ENCODE data around the gene SYPL2.
A peak's percentile ranks its signal among the peaks of the same experiment; 100 is the strongest.
"Not testable (repeated sequence)": the region's sequence is repeated elsewhere in the genome, so short reads cannot be mapped to it uniquely, and the experiment has no call there.

SYPL2 gene

DNA sequence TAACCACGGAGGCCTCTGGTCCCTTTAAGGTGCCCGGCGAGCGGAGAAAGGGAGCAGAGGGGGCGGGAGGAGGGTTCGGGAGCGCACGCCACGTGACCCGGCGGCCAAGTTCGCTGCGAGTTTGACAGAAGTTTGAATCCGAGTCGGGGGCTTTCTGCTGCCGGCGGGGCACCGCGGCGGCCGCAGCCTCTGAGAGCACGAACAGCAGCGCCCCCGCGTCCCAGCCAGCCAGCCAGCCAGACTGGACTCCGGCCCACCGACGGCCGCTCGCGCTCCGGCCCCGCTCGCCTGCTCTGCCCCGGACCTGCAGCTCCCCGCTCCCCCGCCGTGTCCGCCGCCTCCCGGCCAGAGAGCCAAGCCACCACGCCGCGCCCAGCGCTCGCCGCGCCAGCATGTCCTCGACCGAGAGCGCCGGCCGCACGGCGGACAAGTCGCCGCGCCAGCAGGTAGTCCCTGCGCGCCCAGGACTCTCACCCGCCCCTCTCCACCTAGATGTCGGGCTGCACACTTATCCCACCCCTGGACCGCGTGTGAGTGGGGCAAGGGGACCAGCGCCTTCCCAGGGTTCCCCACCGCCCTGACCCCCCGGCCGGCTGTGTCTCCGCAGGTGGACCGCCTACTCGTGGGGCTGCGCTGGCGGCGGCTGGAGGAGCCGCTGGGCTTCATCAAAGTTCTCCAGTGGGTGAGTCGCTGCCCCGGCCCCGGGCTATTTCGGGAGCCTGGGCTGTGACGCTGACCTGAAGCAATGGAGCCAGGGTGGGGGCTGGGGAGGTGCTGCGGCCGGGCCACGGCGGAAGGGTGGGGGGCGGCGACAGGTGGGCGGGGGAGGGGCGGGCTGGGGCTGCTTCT is at the start of gene SYPL2:
SYPL2 (plus strand) TSS at position 95 of the 849 bp plus-strand sequence; CDS start at position 393, 298 bp downstream.
- no peak for DNase-seq (ENCODE audit: low read depth in 2 of 2)

DNA sequence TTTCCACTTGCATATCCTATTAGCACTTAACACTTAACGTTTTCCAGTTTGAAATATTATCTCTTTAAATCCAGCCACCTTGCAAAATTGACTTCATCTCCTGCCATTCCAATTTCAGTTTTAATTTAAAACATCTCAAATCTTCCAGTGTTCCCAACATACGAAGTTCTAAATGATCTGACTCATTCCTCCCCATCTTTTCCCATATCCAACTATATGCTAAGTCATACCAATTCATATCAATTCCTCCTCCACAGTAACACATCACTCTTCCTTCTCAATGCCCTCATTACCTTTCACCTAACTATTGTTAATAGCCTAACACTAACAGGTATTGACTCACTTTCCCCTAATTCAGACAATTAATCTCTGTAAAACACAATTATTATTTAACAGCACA is 42.8 kb upstream of the SYPL2 start:
- DNase-seq (ENCODE audit: low read depth in 2 of 2): no peak

DNA sequence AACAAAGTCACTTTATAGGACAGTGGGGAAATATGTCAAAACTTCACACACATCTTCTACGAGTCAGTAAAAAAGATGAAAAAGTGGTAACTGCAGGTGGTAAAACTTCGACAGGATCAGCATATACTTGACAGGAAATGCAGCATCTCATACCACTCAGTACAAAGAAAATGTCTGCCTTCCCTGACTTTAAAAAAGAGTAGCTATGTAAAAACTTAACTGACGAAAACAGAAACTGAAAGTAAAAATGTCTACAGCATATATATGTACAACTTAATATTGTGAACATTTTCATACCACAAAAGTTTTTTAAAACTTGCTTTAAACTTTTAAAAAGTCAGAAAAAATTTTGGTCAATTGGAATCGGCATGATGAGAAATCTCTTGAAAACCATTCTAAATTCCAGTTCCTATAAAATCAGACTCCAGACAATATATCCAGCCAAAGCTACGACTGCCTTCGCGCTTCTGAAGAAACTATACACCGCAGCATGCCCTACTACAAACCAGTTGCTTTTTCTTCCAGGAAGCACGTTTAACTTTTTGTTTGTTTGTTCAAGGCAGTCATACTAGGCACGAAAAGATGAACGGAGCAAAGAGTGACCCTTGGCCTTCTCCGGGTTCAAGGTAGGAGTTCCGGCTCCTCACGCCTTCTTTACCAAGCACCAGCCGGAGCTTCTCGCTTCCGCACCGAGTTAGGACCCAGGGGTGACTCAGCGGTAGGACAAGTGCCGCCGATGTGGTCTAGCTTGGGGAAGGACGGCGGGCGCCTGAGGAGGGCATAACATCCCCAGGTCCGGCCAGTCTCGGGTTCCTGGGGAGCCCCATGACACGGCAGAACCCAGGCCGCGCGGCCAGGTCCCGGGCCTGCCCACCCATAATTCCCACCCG is 40.7 kb upstream of the SYPL2 start:
- DNase-seq (ENCODE audit: low read depth in 2 of 2): peak in 1 of 2 experiments; percentile 43

DNA sequence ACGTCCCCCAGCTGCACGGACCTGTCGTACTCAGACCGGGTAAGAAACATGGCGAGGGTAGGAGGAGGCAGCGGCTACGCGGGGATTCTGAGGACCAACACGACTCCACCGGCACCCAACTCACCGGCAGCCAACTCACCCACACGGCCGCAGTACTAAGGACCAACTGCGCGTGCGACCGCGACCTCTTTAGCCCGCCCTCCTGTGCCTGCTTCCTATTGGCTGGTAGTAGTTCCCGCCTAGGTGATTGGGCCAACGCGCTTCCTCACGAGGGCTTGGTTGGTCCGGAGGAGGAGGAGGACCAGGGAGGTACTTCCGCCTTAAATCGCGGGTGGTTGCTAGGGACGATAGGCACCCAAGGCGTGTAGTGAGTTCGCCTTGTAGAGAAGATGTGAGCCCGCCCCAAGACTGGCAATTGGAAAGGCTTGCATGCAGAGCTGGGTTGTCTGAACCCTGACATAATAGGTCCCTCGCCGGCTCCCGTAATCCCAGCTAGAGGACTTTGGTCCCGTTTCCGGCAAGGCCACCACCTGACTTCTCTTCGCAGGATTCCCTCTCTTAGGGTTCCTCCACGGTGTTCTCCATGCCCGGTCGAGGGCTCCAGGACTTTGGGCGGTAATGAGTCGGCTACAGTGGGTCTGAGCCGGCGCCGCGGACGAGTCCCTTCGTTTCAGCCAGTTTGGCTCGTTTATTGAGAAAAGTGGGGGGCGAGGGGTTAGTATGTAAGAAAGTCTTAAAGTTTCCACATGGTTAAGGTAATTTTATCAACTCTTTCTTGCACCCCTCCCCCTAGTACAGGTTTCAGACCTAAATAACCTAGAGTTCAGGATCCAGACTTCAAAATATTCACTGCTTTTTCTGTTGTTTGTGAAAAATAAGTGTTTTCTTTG is 39.8 kb upstream of the SYPL2 start, which contains the start of gene PSMA5:
PSMA5 (minus strand) TSS at position 168 of the 890 bp plus-strand sequence; CDS start at position 50, 118 bp downstream.
- DNase-seq (ENCODE audit: low read depth in 2 of 2): peak; percentile 91 to 92

DNA sequence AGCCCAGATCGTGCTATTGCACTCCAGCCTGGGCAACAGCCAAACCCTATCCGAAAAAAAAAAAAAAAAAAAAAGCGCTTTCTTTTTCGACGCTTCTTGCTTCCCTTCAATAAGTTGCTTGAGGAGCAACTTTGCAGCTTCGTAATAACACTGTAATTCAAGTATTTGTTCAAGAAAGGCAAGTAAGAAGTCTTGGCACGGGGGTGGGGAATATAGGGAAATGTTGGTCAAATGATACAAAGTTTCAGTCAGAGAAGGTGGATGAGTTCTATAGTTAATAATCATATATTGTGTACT is 39.2 kb upstream of the SYPL2 start:
- no peak for DNase-seq (ENCODE audit: low read depth in 2 of 2)

DNA sequence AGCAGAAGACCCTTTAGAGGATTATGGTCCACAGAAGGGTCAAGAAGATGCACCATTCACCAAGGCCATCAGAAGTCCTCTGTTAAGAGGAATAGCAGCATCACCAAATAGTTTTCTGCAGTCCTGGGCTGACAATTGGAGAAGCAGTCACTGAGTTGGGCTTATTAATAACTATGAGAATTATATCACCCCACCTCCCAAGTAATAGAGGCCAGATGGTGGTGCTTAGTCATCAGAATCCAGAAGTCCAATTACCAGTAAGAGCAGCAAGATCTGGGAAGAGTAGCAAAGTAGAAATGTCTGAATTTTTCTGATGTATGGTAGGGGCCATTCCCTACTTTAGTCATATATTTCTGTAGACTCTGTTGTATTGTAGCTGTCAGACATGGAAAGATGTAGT is 34.0 kb upstream of the SYPL2 start:
- no peak for DNase-seq (ENCODE audit: low read depth in 2 of 2)

DNA sequence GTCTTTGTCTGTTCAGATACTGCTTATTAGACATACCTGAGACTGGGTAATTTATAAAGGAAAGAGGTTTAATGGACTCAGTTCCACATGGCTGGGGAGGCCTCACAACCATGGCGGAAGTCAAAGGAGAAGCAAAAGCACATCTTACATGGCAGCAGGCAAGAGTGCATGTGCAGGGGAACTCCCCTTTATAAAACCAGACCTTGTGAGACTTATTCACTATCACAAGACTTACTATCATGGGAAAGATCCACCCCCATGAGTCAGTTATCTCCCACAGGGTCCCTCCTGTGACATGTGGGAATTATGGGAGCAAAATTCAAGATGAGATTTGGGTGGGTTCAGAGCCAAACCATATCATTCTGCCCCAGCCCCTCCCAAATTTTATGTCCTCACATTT is 33.0 kb upstream of the SYPL2 start:
- DNase-seq (ENCODE audit: low read depth in 2 of 2): no peak

DNA sequence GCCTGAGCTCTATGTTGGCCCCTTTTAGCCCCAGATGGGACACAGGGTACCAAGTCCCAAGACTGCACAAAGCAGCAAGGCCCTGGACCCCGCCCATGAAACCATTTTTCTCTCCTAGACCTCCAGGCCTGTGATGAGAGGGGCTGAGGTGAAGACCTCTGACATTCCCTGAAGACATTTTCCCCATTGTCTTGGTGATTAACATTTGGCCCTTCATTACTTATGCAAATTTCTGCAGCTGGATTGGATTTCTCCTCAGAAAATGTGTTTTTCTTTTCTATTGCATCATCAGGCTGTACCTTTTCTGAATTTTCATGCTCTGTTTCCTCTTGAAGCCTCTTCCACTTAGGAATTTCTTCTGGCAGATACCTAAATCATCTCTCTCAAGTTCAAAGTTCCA is 31.9 kb upstream of the SYPL2 start:
- DNase-seq (ENCODE audit: low read depth in 2 of 2): no peak

DNA sequence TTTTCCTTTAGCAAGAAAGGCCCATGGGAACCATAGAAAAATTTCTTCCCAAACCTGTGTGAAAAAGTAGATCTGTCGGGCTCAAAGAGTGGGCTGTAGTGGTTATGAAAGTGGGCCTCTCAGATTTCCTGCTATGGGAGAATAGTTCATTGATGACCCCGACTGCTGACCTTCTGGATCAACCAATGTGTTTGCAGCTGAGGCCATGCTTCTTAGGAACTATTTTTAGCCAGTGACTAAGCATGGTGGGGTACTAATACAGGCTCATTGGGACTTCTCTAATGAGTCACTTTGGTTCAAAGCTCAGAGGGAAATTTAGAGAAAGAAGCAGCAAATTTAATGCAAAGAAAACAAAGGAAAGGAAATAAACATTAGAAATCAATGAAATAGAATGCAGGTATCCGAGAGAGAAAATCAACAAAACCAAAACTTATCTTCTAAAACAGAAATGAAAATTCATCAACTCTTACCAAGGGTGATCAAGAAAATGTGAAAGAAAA is 27.5 kb upstream of the SYPL2 start:
- no peak for DNase-seq (ENCODE audit: low read depth in 2 of 2)

DNA sequence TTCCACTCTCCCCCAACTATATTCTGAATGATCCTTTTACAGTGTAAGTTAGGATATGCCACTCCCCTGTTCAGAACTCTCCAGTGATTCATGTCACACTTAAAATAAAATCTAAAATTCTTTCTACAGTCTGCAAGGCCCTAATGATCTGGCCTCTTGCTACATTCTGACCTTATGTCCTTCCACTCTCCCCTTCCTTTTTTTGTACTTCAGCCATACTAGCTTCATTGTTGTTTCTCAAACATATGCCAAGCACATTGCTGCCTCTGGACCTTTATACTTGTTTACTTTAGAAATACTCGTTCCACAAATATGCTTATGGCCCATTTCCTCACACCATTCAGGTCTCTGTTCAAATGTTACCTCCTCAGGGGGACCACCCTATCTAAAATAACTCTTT is 25.3 kb upstream of the SYPL2 start:
- no peak for DNase-seq (ENCODE audit: low read depth in 2 of 2)

DNA sequence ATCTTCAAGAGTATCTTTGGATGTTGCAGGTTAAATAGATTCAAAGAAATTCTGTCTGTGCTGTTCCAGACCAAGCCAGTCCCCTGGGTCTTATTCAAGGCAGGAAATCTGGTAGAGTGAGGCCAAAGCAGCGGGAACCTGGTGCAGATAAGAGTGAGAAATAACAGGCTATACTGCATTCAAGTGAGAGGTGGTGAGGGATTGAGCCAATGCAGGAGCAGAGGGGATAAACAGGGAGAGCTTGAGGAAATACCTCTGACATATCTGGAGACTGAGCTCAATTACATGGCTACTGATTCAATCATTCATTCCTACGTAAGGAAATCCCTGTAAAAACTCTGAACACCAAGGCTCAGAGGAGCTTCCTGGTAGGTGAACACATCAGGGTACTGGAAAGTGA is 22.9 kb upstream of the SYPL2 start:
- no peak for DNase-seq (ENCODE audit: low read depth in 2 of 2)

DNA sequence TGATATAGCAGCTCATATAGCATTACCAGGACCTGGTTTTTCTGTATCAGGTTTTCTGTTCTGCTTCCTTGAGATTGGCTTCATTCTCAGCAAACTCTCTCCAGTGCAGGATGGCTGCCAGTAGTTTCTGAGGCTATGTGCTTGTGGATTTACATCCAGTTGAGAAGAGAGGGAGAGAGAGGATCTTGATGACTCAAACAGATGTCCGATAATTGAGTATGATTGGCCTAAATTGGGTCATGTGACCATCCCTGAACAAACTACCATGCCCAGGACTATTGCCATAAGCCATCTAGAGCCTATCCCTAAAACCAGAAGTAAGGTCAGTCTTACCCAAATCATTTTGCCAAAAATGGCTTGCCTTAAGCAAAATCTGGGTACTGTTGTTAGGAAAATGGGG is 22.0 kb upstream of the SYPL2 start:
- no peak for DNase-seq (ENCODE audit: low read depth in 2 of 2)

DNA sequence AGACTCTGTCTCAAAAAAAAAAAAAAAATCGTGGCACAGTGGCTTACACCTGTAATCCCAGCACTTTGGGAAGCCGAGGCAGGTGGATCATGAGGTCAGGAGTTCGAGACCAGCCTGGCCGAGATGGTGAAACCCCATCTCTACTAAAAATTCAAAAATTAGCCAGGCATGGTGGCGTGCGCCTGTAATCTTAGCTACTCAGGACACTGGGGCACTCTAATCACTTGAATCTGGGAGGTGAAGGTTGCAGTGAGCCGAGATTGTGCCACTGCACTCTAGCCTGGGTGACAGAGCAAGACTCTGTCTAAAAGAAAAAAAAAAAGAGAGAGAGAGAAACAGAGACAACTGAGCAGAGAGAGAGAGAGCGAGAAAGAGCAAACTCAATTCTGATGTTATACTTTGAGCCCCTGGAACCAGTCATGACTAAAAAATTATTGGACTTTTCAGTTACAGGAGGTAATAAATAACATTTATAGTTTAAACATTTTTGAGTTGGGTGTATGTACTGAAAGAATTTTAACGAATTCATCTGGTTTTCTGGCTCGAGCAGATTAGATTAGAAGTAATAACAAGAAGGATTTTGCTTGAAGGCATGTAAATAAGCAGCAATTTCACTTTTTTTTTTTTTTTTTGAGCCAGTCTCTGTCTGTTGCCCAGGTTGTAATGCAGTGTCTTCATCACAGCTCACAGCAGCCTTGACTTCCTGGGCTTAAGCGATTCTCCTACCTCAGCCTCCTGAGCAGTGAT is 20.2 kb upstream of the SYPL2 start:
- DNase-seq (ENCODE audit: low read depth in 2 of 2): not testable (repeated sequence)

DNA sequence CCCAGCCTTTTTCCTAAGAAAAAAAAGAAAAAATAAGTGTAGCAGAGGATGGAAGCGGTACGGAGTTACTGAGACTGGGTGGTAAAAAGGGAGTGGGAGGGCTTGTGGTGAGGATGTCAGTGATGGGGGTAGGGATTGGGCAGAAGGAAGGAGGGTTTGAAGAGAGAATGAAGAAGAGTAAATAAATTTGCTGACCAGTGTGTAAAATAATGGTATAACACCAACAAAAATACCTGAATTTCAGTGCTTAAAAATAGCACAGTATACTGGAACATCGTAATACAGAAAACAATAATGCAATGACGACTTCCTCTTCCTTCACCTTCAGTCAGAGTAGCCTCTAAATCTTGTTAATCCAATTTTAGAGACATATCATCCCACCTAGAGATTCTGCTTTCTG is 18.8 kb upstream of the SYPL2 start:
- no peak for DNase-seq (ENCODE audit: low read depth in 2 of 2)

DNA sequence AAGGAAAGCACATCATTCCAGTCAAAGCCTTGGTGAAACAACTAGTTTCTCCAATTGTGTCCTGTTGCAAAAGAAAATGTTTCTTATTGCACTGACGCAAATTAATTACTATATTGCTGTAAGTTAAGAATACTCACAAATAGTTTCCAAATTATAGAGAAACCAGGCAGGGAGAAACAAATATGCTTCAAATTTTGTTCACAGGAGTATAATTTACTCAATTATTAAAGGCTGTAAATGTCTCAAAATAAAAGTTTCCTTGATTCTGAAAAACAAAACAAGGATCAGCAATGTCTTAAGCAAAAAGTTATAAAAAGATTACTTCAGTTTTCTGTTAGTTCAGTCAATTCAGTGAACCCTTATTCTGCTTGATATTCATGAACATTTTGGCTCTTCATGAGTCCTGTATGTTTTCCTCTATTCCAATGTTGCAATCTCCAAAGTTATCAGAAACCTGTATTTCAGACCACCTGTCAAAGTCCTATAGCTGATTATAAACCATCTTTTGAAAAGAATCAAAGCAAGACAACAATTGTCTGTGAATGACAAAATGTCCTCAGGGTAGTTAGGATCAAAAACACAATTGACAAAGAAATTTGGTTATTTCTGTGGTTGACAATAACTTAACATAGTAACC is 11.7 kb upstream of the SYPL2 start:
- DNase-seq (ENCODE audit: low read depth in 2 of 2): no peak

DNA sequence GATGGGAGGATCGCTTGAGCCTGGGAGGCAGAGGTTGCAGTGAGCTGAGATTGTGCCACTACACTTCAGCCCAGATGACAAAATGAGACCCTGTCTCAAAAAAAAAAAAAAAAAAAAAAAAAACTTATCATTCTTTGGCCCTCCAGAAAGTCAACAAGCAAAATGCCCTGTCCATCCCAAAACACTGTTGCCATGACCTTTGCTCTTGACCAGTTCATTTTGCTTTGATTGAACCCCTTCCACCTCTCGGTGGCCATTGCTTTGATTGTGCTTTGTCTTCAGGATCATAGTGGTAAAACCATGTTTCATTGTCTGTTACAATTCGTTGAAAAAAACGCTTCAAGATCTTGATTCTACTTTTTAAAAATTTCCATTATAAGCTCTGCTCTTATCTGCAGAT is 8.5 kb upstream of the SYPL2 start:
- no peak for DNase-seq (ENCODE audit: low read depth in 2 of 2)

DNA sequence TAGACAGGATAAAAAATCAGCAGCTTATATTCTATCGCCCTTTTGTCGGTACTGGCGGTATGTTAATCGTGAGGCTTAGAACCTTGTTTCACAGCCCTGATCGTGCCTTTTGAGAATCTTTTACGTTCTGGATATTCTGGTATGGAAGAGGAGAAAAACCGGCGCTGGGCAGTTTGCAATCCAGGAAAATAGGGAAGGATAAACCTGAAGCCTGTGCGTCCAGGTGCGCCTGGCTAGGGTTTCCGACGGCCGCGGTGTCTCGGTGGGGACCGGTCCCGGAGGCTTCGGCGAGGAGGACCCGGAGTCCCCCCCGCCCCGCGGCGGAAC is 258 bp upstream of the SYPL2 start:
- no peak for DNase-seq (ENCODE audit: low read depth in 2 of 2)

DNA sequence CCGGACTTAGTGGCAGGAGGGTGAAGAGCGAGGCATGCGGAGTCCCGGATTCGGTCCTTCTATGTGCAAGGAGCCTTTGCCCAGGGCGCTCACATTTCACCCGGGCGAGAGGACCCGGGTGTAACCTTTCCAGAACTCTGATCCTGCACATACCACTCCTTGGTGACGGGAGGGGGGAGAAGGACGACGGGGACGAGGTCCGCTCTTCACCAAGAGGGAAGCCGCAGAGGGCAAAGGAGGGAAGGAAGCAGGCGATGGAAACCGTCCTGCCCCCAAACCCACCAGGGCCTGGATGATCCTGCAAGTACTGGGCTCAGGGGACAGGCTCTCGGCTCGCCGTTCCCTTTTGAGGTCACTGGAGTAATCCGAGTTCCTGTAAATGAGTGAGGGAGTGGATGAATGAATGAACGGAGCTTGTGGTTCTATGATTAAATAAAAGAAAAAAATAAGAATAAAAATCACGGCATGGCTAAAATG is 993 bp downstream of the SYPL2 start:
- no peak for DNase-seq (ENCODE audit: low read depth in 2 of 2)

DNA sequence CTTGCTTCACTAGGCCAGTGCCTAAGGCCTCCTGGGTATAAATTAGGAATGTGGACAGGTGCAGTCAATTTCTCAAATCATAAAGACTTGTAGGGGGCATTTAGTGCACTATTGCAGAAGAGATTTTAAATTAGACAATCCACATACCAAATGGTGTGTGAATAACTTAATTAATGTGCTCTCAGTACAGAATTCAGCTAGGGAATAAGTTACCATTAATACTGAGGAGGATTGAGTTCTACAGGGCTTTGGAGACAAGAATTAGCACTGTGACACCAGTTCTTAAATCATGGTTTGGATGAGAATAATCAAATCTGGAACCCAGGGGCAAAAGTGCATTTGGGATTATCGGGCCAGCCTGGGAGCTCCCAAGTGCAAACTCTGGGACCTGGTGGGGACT is 1.7 kb downstream of the SYPL2 start:
- DNase-seq (ENCODE audit: low read depth in 2 of 2): no peak

DNA sequence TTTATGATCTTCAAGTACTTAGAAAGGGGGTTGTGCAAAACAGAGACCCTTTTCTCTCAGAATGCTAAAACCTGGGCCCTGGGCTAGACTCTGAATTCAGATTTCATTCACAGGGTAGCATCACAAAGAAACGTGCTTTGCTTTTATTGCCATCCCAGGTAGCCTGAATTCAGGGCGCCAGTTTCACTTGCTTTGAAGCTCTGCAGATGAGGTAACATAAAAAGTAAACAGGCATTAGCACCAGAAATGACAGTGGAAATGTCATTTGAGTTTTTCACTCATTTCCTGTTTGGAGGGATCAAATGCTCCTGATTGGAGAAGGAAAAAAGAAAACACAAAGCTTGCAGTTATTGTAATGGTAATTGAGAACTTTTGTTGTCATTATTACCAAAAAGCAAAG is 2.6 kb downstream of the SYPL2 start:
- no peak for DNase-seq (ENCODE audit: low read depth in 2 of 2)

DNA sequence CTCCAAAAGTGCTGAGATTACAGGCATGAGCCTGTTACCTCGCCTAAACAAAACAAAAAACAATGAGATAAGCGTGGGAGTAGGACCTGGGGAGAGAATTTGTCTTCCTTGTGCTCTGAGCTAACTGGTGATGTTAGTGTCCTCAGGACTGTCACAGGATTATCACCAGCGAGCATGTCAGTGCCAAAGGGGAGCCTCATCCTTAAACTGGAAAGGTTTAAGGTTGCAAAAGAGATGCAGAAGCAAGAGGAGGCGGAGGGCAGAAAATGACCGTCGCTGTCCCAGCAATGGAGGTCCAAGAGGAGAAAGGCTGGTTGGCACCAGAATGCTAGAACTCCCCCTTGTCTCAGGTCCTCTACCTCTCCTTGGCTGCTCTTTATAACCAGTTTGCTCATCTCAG is 3.9 kb downstream of the SYPL2 start:
- DNase-seq (ENCODE audit: low read depth in 2 of 2): no peak
